OCI-LY3 (cell line): ENCODE results near the gene TINCR.

Experiments
- EZH2phosphoT487 ChIP-seq: fragments of 200-600 bp; shearing (Covaris generic); IDR thresholded peaks from 2 replicates; pipeline ENCODE4 v1.6.1; 2018; ENCODE audit warnings: antibody characterized with exemption, mixed run types, low read depth
- TF ChIP-seq, protein P1 (sequence below): fragments of 200-600, 300-600 bp; sonication (generic); IDR thresholded peaks from 2 replicates; pipeline ENCODE4 v1.5.1; 2014; ENCODE audit warnings: antibody characterized with exemption, low read length, low read depth

DNA sequence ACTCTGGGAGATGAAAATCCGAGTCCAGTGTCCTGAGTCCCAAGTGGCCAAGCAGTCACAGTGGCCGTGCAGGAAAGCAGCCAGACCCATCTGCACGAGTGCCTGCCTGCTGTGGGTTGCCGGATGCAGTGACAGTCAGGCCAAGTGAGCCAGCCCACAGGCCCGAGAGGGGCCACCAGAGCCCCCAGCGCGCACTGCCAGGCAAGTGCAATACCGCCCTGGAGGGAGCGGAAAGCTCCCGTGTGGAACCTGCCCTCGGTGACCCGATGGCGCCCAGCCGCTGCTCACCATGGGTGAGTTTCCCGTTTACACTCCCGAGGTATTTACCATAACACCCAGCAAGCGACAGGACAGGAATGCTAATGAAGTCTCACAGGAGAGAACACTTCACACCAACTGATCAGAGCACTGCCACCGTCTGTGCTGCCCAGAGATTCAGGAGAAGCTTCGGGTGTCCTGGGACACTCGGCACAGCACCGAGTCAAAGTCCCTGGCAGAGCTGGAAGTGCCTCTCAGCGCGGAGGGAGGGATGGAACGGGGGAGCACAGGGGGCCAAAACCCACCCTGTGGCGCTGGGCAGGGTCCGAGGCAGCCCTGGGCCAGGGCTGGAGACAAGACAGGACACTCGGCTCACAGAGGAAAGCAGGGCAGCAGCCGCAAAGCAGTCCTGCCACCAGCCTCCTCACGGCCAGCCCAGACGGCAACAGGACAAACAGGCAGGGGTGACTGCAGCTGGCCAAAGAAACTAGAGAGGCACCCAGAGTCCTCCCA, 21.3 kb upstream of the TINCR start:
- TF ChIP-seq, protein P1, sequence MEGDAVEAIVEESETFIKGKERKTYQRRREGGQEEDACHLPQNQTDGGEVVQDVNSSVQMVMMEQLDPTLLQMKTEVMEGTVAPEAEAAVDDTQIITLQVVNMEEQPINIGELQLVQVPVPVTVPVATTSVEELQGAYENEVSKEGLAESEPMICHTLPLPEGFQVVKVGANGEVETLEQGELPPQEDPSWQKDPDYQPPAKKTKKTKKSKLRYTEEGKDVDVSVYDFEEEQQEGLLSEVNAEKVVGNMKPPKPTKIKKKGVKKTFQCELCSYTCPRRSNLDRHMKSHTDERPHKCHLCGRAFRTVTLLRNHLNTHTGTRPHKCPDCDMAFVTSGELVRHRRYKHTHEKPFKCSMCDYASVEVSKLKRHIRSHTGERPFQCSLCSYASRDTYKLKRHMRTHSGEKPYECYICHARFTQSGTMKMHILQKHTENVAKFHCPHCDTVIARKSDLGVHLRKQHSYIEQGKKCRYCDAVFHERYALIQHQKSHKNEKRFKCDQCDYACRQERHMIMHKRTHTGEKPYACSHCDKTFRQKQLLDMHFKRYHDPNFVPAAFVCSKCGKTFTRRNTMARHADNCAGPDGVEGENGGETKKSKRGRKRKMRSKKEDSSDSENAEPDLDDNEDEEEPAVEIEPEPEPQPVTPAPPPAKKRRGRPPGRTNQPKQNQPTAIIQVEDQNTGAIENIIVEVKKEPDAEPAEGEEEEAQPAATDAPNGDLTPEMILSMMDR: no peak
- no peak for TF ChIP-seq EZH2phosphoT487
